ENCODE data around the gene AAK1. TPM values are rescaled to one million over a fixed set of nuclear protein-coding genes. Genes with fewer than 3 reads are reported as not detected.
"Not testable (repeated sequence)": the region's sequence is repeated elsewhere in the genome, so short reads cannot be mapped to it uniquely, and the experiment has no call there.

The AAK1 gene
- polyA plus RNA-seq, 1 experiment, result 23.3 TPM

- DNase-seq (ENCODE audit: low read depth), result no peak
- CTCF ChIA-PET, result no interaction called here
- POLR2A ChIA-PET, result no interaction called here
Measured at GRCh38 chr2:69668598-69668997, 25.1 kb upstream of the AAK1 start.

GRCh38 chr2:69667805-69668382 lies 24.4 kb upstream of the AAK1 start:
- no peaks in the 10 kb centered on the region for H3K27me3 ChIP-seq (ENCODE audit: control insufficient read depth, insufficient read depth, low read length)
- ChIA-PET CTCF (interaction anchor here (1.1 kb wide), 1 partner anchor 9 kb away, joined by 3 read pairs; no protein-coding TSS in a partner anchor), POLR2A (no interaction called here)
- TF ChIP-seq CTCF (IDR thresholded peaks at IDR 0.05; ENCODE audit: insufficient read depth, low read depth, low read length), result no peak
- no peaks in the 10 kb centered on the region for H3K36me3 ChIP-seq (ENCODE audit: control insufficient read depth, insufficient read depth, low read length)
- H3K4me3 ChIP-seq (ENCODE audit: low read depth, low read length), result no peak overlapping the region
- DNase-seq (ENCODE audit: low read depth), result no peak

More at GRCh38 chr2:69668598-69668997, 25.1 kb upstream of the AAK1 start:
- TF ChIP-seq CTCF (IDR thresholded peaks at IDR 0.05; ENCODE audit: insufficient read depth, low read depth, low read length), result no peak
- Histone ChIP-seq H3K27me3 (ENCODE audit: control insufficient read depth, insufficient read depth, low read length) (no peaks in the 10 kb centered on the region), H3K4me3 (ENCODE audit: low read depth, low read length) (no peak overlapping the region), H3K36me3 (ENCODE audit: control insufficient read depth, insufficient read depth, low read length) (no peaks in the 10 kb centered on the region)

GRCh38 chr2:69665152-69665551 lies 21.6 kb upstream of the AAK1 start:
- Histone ChIP-seq H3K36me3 (ENCODE audit: control insufficient read depth, insufficient read depth, low read length) (no peaks in the 10 kb centered on the region), H3K27me3 (ENCODE audit: control insufficient read depth, insufficient read depth, low read length) (no peaks in the 10 kb centered on the region), H3K4me3 (ENCODE audit: low read depth, low read length) (no peak overlapping the region)
- no peak for TF ChIP-seq CTCF (IDR thresholded peaks at IDR 0.05; ENCODE audit: insufficient read depth, low read depth, low read length)
- POLR2A ChIA-PET, result no interaction called here
- DNase-seq (ENCODE audit: low read depth), result no peak
- CTCF ChIA-PET, result no interaction called here

GRCh38 chr2:69663860-69664259 lies 20.3 kb upstream of the AAK1 start:
- Histone ChIP-seq H3K4me3 (ENCODE audit: low read depth, low read length) (no peak overlapping the region), H3K36me3 (ENCODE audit: control insufficient read depth, insufficient read depth, low read length) (no peaks in the 10 kb centered on the region), H3K27me3 (ENCODE audit: control insufficient read depth, insufficient read depth, low read length) (no peaks in the 10 kb centered on the region)
- no peak for DNase-seq (ENCODE audit: low read depth)
- ChIA-PET CTCF (no interaction called here), POLR2A (no interaction called here)
- TF ChIP-seq CTCF (IDR thresholded peaks at IDR 0.05; ENCODE audit: insufficient read depth, low read depth, low read length), result no peak

GRCh38 chr2:69662547-69662946 lies 19.0 kb upstream of the AAK1 start:
- DNase-seq (ENCODE audit: low read depth); POLR2A ChIA-PET; H3K27me3 ChIP-seq (ENCODE audit: control insufficient read depth, insufficient read depth, low read length); CTCF ChIA-PET; H3K36me3 ChIP-seq (ENCODE audit: control insufficient read depth, insufficient read depth, low read length); H3K4me3 ChIP-seq (ENCODE audit: low read depth, low read length): not testable (repeated sequence)

- ChIA-PET CTCF (interaction anchor here (0.6 to 0.7 kb wide), 2 partner anchors 14 to 31 kb away, joined by 3 to 4 read pairs; no protein-coding TSS in a partner anchor), POLR2A (no interaction called here)
- no peak for DNase-seq (ENCODE audit: low read depth)
- TF ChIP-seq CTCF (IDR thresholded peaks at IDR 0.05; ENCODE audit: insufficient read depth, low read depth, low read length), result no peak
- no peak overlapping the region for H3K4me3 ChIP-seq (ENCODE audit: low read depth, low read length)
- H3K27me3 ChIP-seq (ENCODE audit: control insufficient read depth, insufficient read depth, low read length), result no peaks in the 10 kb centered on the region
- no peaks in the 10 kb centered on the region for H3K36me3 ChIP-seq (ENCODE audit: control insufficient read depth, insufficient read depth, low read length)
Measured at GRCh38 chr2:69660637-69661036, 17.1 kb upstream of the AAK1 start.

Data from BJ (cell line).